Mucosa of rectum (tissue), 2 donors: ENCODE measurements around the gene SLC9A9.

Experiments
- H3K27ac ChIP-seq, 2 donors: one replicate each; pipeline ENCODE4 v1.7.0; 2013; ENCODE audit warnings: inconsistent platforms in 2 of 2, low read depth in 2 of 2, low read length in 2 of 2
- H3K27me3 ChIP-seq, 2 donors: one replicate each; pipeline ENCODE4 v1.7.0; 2013; ENCODE audit warnings: low read length in 2 of 2; ENCODE audit not compliant: control insufficient read depth in 2 of 2, insufficient read depth in 2 of 2
- H3K36me3 ChIP-seq, 2 donors: one replicate each; pipeline ENCODE4 v1.7.0; 2013; ENCODE audit warnings: low read length in 2 of 2; ENCODE audit not compliant: control insufficient read depth in 2 of 2, insufficient read depth in 2 of 2
- H3K4me1 ChIP-seq, 2 donors: one replicate each; pipeline ENCODE4 v1.7.0; 2013; ENCODE audit warnings: low read length in 2 of 2, mild to moderate bottlenecking in 1 of 2; ENCODE audit not compliant: control insufficient read depth in 2 of 2, insufficient read depth in 2 of 2
- H3K4me3 ChIP-seq, 2 donors: one replicate each; pipeline ENCODE4 v1.7.0; 2013; ENCODE audit warnings: low read length in 2 of 2
- H3K9ac ChIP-seq, 2 donors: one replicate each; pipeline ENCODE4 v1.7.0; 2013; ENCODE audit warnings: low read length in 2 of 2, low read depth in 1 of 2, mild to moderate bottlenecking in 1 of 2
- H3K9me3 ChIP-seq, 2 donors: one replicate each; pipeline ENCODE4 v1.7.0; 2013; ENCODE audit warnings: low read length in 2 of 2; ENCODE audit not compliant: control insufficient read depth in 2 of 2
- donor health status: healthy.
- donor health status: Normal muscosa, but diverticular disease.

The SLC9A9 gene

GRCh38 chr3:143847787-143848631 is at the start of gene SLC9A9:
Gene SLC9A9 (minus strand): TSS chr3:143848468. CDS start chr3:143848322, 146 bp downstream.
- H3K27ac ChIP-seq, result peak within 1 kb of the TSS; percentile 46 to 48
- peaks cover 0 to 2% of the 10 kb centered on the region in 2 donors for H3K4me1 ChIP-seq
- no peaks in the 10 kb centered on the region for H3K27me3 ChIP-seq
- peak within 1 kb of the TSS; percentile 65 to 84 for H3K4me3 ChIP-seq
- no peaks in the 10 kb centered on the region for H3K36me3 ChIP-seq
- peak within 1 kb of the TSS; percentile 52 to 56 for H3K9ac ChIP-seq
- H3K9me3 ChIP-seq, result no peaks in the 10 kb centered on the region

GRCh38 chr3:143897576-143898295 is 49.5 kb upstream of the SLC9A9 start:
- Histone ChIP-seq H3K27ac (no peak overlapping the region), H3K9ac (no peak overlapping the region), H3K4me1 (no peaks in the 10 kb centered on the region), H3K4me3 (no peak overlapping the region), H3K27me3 (no peaks in the 10 kb centered on the region), H3K9me3 (no peaks in the 10 kb centered on the region), H3K36me3 (no peaks in the 10 kb centered on the region)

- Histone ChIP-seq H3K9me3 (no peaks in the 10 kb centered on the region), H3K9ac (no peak overlapping the region), H3K36me3 (no peaks in the 10 kb centered on the region), H3K4me1 (no peaks in the 10 kb centered on the region), H3K4me3 (no peak overlapping the region), H3K27me3 (no peaks in the 10 kb centered on the region), H3K27ac (no peak overlapping the region)
These were observed 48.2 kb upstream of the SLC9A9 start for GRCh38 chr3:143896486-143896885.

GRCh38 chr3:143895805-143896204 is 47.5 kb upstream of the SLC9A9 start:
- Histone ChIP-seq H3K9ac (no peak overlapping the region), H3K27me3 (no peaks in the 10 kb centered on the region), H3K4me1 (no peaks in the 10 kb centered on the region), H3K27ac (no peak overlapping the region), H3K4me3 (no peak overlapping the region), H3K36me3 (no peaks in the 10 kb centered on the region), H3K9me3 (no peaks in the 10 kb centered on the region)

GRCh38 chr3:143888846-143889245 is 40.6 kb upstream of the SLC9A9 start:
- Histone ChIP-seq H3K36me3 (no peaks in the 10 kb centered on the region), H3K9ac (no peak overlapping the region), H3K4me3 (no peak overlapping the region), H3K27ac (no peak overlapping the region), H3K9me3 (no peaks in the 10 kb centered on the region), H3K4me1 (no peaks in the 10 kb centered on the region), H3K27me3 (no peaks in the 10 kb centered on the region)

- Histone ChIP-seq H3K27me3 (no peaks in the 10 kb centered on the region), H3K27ac (no peak overlapping the region), H3K9ac (no peak overlapping the region), H3K4me1 (no peaks in the 10 kb centered on the region), H3K36me3 (no peaks in the 10 kb centered on the region), H3K9me3 (no peaks in the 10 kb centered on the region), H3K4me3 (no peak overlapping the region)
These were observed 39.9 kb upstream of the SLC9A9 start for GRCh38 chr3:143888166-143888565.

- Histone ChIP-seq H3K9ac (no peak overlapping the region), H3K4me1 (no peaks in the 10 kb centered on the region), H3K4me3 (no peak overlapping the region), H3K27me3 (no peaks in the 10 kb centered on the region), H3K9me3 (no peaks in the 10 kb centered on the region), H3K36me3 (no peaks in the 10 kb centered on the region), H3K27ac (no peak overlapping the region)
These were observed 37.6 kb upstream of the SLC9A9 start for GRCh38 chr3:143885780-143886427.

- H3K4me3 ChIP-seq, result no peak overlapping the region
These were observed 36.6 kb upstream of the SLC9A9 start for GRCh38 chr3:143884861-143885260.

GRCh38 chr3:143883151-143883550 is 34.9 kb upstream of the SLC9A9 start:
- no peaks in the 10 kb centered on the region for H3K36me3 ChIP-seq
- no peak overlapping the region for H3K4me3 ChIP-seq
- no peak overlapping the region for H3K27ac ChIP-seq
- H3K4me1 ChIP-seq, result no peaks in the 10 kb centered on the region
- H3K9ac ChIP-seq, result no peak overlapping the region
- H3K9me3 ChIP-seq, result no peaks in the 10 kb centered on the region
- no peaks in the 10 kb centered on the region for H3K27me3 ChIP-seq

More at GRCh38 chr3:143884861-143885260, 36.6 kb upstream of the SLC9A9 start:
- no peak overlapping the region for H3K9ac ChIP-seq
- H3K27ac ChIP-seq, result no peak overlapping the region
- H3K36me3 ChIP-seq, result no peaks in the 10 kb centered on the region
- no peaks in the 10 kb centered on the region for H3K4me1 ChIP-seq
- no peaks in the 10 kb centered on the region for H3K27me3 ChIP-seq
- no peaks in the 10 kb centered on the region for H3K9me3 ChIP-seq

GRCh38 chr3:143881095-143881494 is 32.8 kb upstream of the SLC9A9 start:
- Histone ChIP-seq H3K27ac (no peak overlapping the region), H3K9me3 (no peaks in the 10 kb centered on the region), H3K4me1 (no peaks in the 10 kb centered on the region), H3K27me3 (no peaks in the 10 kb centered on the region), H3K9ac (no peak overlapping the region), H3K4me3 (no peak overlapping the region), H3K36me3 (no peaks in the 10 kb centered on the region)
